A549 (cell line): ENCODE results near the gene FEM1A. TPM values are rescaled to one million over a fixed set of nuclear protein-coding genes. Genes with fewer than 3 reads are reported as not detected.
"Not testable (repeated sequence)": the region's sequence is repeated elsewhere in the genome, so short reads cannot be mapped to it uniquely, and the experiment has no call there.

Experiments used
- ATAC-seq, 2 experiments: fragments of 200-7000 bp in 1 of 2; fragments of >200 bp in 1 of 2; cut with Nextera tagmentation in 1 of 2; cut with Tn5 transposase in 1 of 2; 3 replicates each; pipeline versions ENCODE4 v1.8.0 to v1.9.1; 2018 to 2020; ENCODE audit warnings: mild to moderate bottlenecking in 1 of 2, moderate library complexity in 1 of 2
- CTCF ChIA-PET: fragments of 300-600 bp; sonication (Branson Sonifier 250); formaldehyde crosslinking; extraction: SDS; loops from one replicate; lab custom pipeline; 2021; ENCODE audit warnings: antibody characterized with exemption, inconsistent platforms; lab: Yijun Ruan, JAX
- POLR2A ChIA-PET: fragments of 350-600 bp; formaldehyde crosslinking; extraction: SDS; loops from one replicate; lab custom pipeline; 2021; ENCODE audit warnings: antibody characterized with exemption, inconsistent platforms; lab: Yijun Ruan, JAX
- DNase-seq, 2 experiments: peaks; one replicate each; pipeline versions ENCODE4 v3.0.0 to v3.0.0-alpha.2; 2011 to 2016; ENCODE audit warnings: low read depth in 1 of 2, low spot score in 1 of 2
- FAIRE-seq: peaks from 2 replicates; lab custom pipeline; 2011; peaks lifted over from hg19 to GRCh38; lab: Jason Lieb, UNC
- H3K27ac ChIP-seq, 2 experiments: fragments of >200 bp; sonication (Bioruptor Twin); formaldehyde crosslinking; 3 replicates each; pipeline ENCODE4 v1.5.1; 2016 to 2017
- H3K4me1 ChIP-seq: fragments of >200 bp; sonication (Bioruptor Twin); formaldehyde crosslinking; 3 replicates; pipeline ENCODE4 v1.6.1; 2016
- H3K4me2 ChIP-seq: fragments of >200 bp; sonication (Bioruptor Twin); formaldehyde crosslinking; 3 replicates; pipeline ENCODE4 v1.6.1; 2016
- H3K4me3 ChIP-seq: fragments of >200 bp; sonication (Bioruptor Twin); formaldehyde crosslinking; 3 replicates; pipeline ENCODE4 v1.5.1; 2016
- H3K9me3 ChIP-seq: fragments of >200 bp; sonication (Bioruptor Twin); formaldehyde crosslinking; 3 replicates; pipeline ENCODE4 v1.6.1; 2016
- BCL3 ChIP-seq: fragments of >200 bp; sonication (Bioruptor Twin); formaldehyde crosslinking; IDR thresholded peaks from 3 replicates; pipeline ENCODE4 v1.6.1; 2016
- CEBPB ChIP-seq, 2 experiments: fragments of >200 bp in 1 of 2; sonication (Bioruptor Twin) in 1 of 2; formaldehyde crosslinking in 1 of 2; IDR thresholded peaks; 2 replicates each; pipeline ENCODE4 v1.6.1; 2012 to 2016
- E2F6 ChIP-seq: IDR thresholded peaks from 2 replicates; pipeline ENCODE4 v1.6.1; 2012; ENCODE audit warnings: low read depth, borderline replicate concordance
- HOXB13 ChIP-seq: fragments of 250-450 bp; sonication (Bioruptor Pico); IDR thresholded peaks from 2 replicates; pipeline ENCODE4 v1.5.0; 2020; ENCODE audit warnings: low read depth, mild to moderate bottlenecking, moderate library complexity
- JUN ChIP-seq, 2 experiments: fragments of >200 bp; sonication (Bioruptor Twin); formaldehyde crosslinking; IDR thresholded peaks; 2 replicates in 1 of 2; 3 replicates in 1 of 2; pipeline ENCODE4 v1.6.1; 2016 to 2017
- JUNB ChIP-seq: fragments of >200 bp; sonication (Bioruptor Twin); formaldehyde crosslinking; IDR thresholded peaks from 2 replicates; pipeline ENCODE4 v1.6.1; 2016
- MYC ChIP-seq: IDR thresholded peaks from 2 replicates; pipeline ENCODE4 v1.6.1; 2012; ENCODE audit warnings: mild to moderate bottlenecking, inconsistent platforms, low read length, improper control_type of control experiment, borderline replicate concordance
- PHF8 ChIP-seq: fragments of 200-600 bp; sonication (generic); IDR thresholded peaks from 2 replicates; pipeline ENCODE4 v1.6.1; 2016; ENCODE audit warnings: low read depth, mild to moderate bottlenecking, antibody characterized with exemption, moderate library complexity, borderline replicate concordance
- POLR2A ChIP-seq: IDR thresholded peaks from 2 replicates; pipeline ENCODE4 v1.6.1; 2012; ENCODE audit warnings: mild to moderate bottlenecking, low read length
- RAD21 ChIP-seq, 2 experiments: fragments of >200 bp in 1 of 2; sonication (Bioruptor Twin) in 1 of 2; formaldehyde crosslinking in 1 of 2; IDR thresholded peaks in 1 of 2; conservative IDR thresholded peaks in 1 of 2; 2 replicates in 1 of 2; 3 replicates in 1 of 2; pipeline ENCODE4 v1.6.1; 2012 to 2018; ENCODE audit warnings: inconsistent platforms in 1 of 2
- RCOR1 ChIP-seq: fragments of 150-350 bp; IDR thresholded peaks from 2 replicates; pipeline ENCODE4 v1.6.1; 2014; ENCODE audit warnings: antibody characterized with exemption, low read length, low read depth
- USF2 ChIP-seq: fragments of 450-650 bp; IDR thresholded peaks from 2 replicates; pipeline ENCODE4 v1.6.1; 2014; ENCODE audit warnings: antibody characterized with exemption
- ZFP36 ChIP-seq: fragments of 450-650 bp; IDR thresholded peaks from 2 replicates; pipeline ENCODE4 v1.6.1; 2014; ENCODE audit warnings: borderline replicate concordance; ENCODE audit not compliant: partially characterized antibody
- WGBS: methylation state at CpG from one replicate; pipeline ENCODE4 v1.1.6; 2017; ENCODE audit errors: missing lambda C conversion rate; 5-methylcytosine and 5-hydroxymethylcytosine counted together
- polyA plus RNA-seq, 4 experiments: library from polyadenylated mRNA; depleted of rRNA in 3 of 4; stranded (reverse); fragments of >200 nt; fragmentation: RNase III in 1 of 4; extraction: RNeasy Plus Mini Kit Qiagen cat#74134 plus additional on column Dnase treatment in 1 of 4; gene quantifications; 2 replicates in 3 of 4; 3 replicates in 1 of 4; pipeline ENCODE4 v1.2.3, GENCODE V29; 2011 to 2017

FEM1A gene
- polyA plus RNA-seq, 2 of the 4 experiments (the other 2 are of a cell fraction): 3.2 to 4.1 TPM

DNA sequence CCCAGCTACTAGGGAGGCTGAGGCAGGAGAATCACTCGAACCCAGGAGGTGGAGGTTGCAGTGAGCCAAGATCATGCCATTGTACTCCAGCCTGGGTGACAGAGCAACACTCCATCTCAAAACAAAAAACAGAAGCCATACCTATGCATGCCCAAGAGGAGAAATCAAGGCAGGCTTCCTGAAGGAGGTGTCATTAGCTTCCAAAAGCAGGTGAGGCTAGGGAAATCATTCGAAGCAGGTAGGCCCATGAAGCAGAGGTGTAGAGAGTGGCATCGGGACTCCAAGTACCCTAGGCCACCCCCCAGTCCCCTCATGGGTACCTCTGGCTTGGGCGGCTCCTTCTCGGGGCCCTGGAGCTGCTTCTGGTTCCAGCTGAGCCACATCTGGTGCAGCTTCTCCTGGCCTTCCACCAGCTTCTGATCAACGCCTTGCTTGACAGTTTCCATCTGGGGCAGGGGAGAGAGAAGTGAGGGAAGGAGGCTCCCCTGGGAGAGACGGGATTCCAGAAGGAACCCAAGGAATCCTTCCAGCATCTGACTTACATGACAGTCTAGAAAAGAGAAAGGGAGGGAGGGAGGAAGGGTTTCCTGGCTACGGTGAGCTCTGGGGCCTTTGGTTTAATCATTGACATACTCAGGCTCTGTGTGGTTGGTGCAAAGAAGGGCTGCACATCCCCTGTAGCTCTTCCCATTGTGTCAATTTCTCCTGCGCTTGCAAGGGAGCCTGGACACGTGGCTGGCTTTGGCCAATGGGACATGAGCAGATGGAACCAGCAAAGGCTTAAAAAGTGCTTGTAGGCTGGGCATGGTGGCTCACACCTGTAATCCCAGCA is 53.0 kb downstream of the FEM1A start:
- ATAC-seq: peak; percentile 19 to 45; a peak in 3 of 6 replicates
- DNase-seq: peak in 1 of 2 experiments; percentile 56
- Histone ChIP-seq H3K9me3 (no peaks in the 10 kb centered on the region), H3K4me1 (peaks cover 17% of the 10 kb centered on the region; the same call in 2 of the 3 replicates), H3K27ac (no peak overlapping the region), H3K4me2 (no peak overlapping the region), H3K4me3 (no peak overlapping the region)
- 73% methylated on average over 8 of the region's 10 CpGs for WGBS
- ChIA-PET CTCF (interaction anchor here (1.7 to 14.2 kb wide), 3 partner anchors 9 to 68 kb away, joined by 5 to 240 read pairs (median 7); no protein-coding TSS in a partner anchor), POLR2A (no interaction called here)
- FAIRE-seq: no peak
- TF ChIP-seq HOXB13 (CRISPR knock-in tag): no peak
- TF ChIP-seq MYC: no peak
- no peak for TF ChIP-seq PHF8
- no peak for TF ChIP-seq CEBPB (IDR thresholded peaks at IDR 0.05)
- TF ChIP-seq USF2: peak; percentile 39; the same call in 1 of the 2 replicates
- no peak for TF ChIP-seq E2F6
- no peak for TF ChIP-seq JUNB
- TF ChIP-seq ZFP36: peak; percentile 93

GRCh38 chr19:4845975-4846374 is 54.4 kb downstream of the FEM1A start:
- CTCF ChIA-PET: interaction anchor here (14.2 kb wide), 1 partner anchor 38 kb away, joined by 240 read pairs; no protein-coding TSS in a partner anchor
- H3K4me1 ChIP-seq, DNase-seq, FAIRE-seq, H3K4me2 ChIP-seq, H3K27ac ChIP-seq, H3K9me3 ChIP-seq, ATAC-seq, H3K4me3 ChIP-seq: not testable (repeated sequence)
- POLR2A ChIA-PET: interaction anchor here (0.9 kb wide), 1 partner anchor 10 kb away, joined by 3 read pairs; no protein-coding TSS in a partner anchor
- WGBS: 92% methylated on average over 8 of the region's 9 CpGs

DNA sequence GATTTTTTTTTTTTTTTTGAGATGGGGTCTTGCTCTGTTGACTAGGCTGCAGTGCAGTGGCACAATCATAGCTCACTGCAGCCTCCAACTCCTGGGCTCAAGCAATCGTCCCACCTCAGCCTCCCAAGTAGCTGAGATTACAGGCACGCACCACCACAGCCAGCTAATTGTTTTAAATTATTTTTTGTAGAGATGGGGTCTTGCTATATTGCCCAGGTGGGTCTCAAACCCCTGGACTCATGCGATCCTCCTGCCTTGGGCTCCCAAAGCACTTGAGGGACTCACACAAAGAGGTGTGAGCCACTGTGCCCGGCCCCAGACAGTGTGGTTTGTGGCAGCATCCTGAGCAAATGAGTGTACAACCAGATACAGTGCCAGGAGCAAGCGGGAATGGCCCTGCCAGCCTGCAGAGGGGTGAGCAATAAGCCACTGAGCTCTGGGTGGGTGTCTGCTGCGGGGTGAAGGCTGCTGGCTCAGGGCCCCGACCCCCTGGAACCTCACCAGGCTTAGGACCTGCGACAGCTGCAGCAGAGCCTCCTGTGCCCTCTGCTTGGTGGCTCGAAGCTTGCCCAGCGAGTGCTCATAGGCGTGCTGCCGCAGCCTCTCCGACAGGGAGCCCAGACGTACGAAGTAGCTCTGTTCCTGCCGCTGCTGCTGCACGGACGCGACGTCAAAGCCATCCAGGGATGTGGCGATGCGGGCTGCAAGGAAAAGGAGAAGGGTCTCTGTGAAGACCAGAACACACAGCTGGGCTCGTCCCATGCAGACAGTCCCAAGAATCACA is 55.8 kb downstream of the FEM1A start:
- 99% methylated on average over 16 of the region's 23 CpGs for WGBS
- Histone ChIP-seq H3K4me1 (0 out of 3 replicates have a peak, but pooled peaks cover 3% of the 10 kb centered on the region), H3K4me2 (no peak overlapping the region), H3K4me3 (no peak overlapping the region), H3K9me3 (no peaks in the 10 kb centered on the region), H3K27ac (no peak overlapping the region)
- POLR2A ChIA-PET: interaction anchor here (1.1 kb wide), 1 partner anchor 20 kb away, joined by 4 read pairs; the partner anchor contains the start of gene PLIN3
- TF ChIP-seq RCOR1 (no peak), BCL3 (no peak), RAD21 (conservative IDR thresholded peaks at IDR 0.05 in 1 of 2, IDR thresholded peaks at IDR 0.05 in 1 of 2) (no peak), JUN (IDR thresholded peaks at IDR 0.05) (no peak), POLR2A (no peak)
- ATAC-seq (no peak), DNase-seq (no peak), FAIRE-seq (no peak)
- CTCF ChIA-PET: interaction anchor here (1.0 to 14.2 kb wide), 2 partner anchors 39 to 65 kb away, joined by 4 to 240 read pairs; no protein-coding TSS in a partner anchor
